Activated naive CD4-positive, alpha-beta T cell treated with anti-CD3 and anti-CD28 coated beads, Interleukin-2, amount 10 ng/mL, durations not matched to agents 7 days and 5 days (primary cell): ENCODE measurements around the gene TNIK.

ENCODE experiments used
- CTCF ChIA-PET: fragments of 350-600 bp; sonication (Branson Sonifier 250); formaldehyde crosslinking; loops from one replicate; lab custom pipeline; 2021; ENCODE audit warnings: antibody characterized with exemption; lab: Charles Lee
- DNase-seq: peaks from one replicate; pipeline ENCODE4 v3.0.0-alpha.2; 2020
- H3K27ac Mint-ChIP-seq: one replicate; pipeline ENCODE4 v1.8.0; 2021; ENCODE audit warnings: mild to moderate bottlenecking, moderate library complexity, mixed read lengths
- H3K27me3 Mint-ChIP-seq: one replicate; pipeline ENCODE4 v1.8.0; 2021; ENCODE audit warnings: mild to moderate bottlenecking, mixed read lengths
- H3K36me3 Mint-ChIP-seq: one replicate; pipeline ENCODE4 v1.8.0; 2021; ENCODE audit warnings: mixed read lengths
- H3K4me1 Mint-ChIP-seq: one replicate; pipeline ENCODE4 v1.8.0; 2021; ENCODE audit warnings: mixed read lengths
- H3K4me3 Mint-ChIP-seq: one replicate; pipeline ENCODE4 v1.8.0; 2021; ENCODE audit warnings: mild to moderate bottlenecking, moderate library complexity, mixed read lengths
- H3K9me3 Mint-ChIP-seq: one replicate; pipeline ENCODE4 v1.8.0; 2021; ENCODE audit warnings: mixed read lengths

The TNIK gene

GRCh38 chr3:171446801-171447578 is 13.2 kb downstream of the TNIK start:
- H3K27me3 Mint-ChIP-seq = no peaks in the 10 kb centered on the region
- H3K4me3 Mint-ChIP-seq = no peak overlapping the region
- CTCF ChIA-PET = interaction anchor here (1.2 kb wide), 1 partner anchor 18 kb away, joined by 3 read pairs; no protein-coding TSS in a partner anchor
- no peak overlapping the region for H3K27ac Mint-ChIP-seq
- peaks cover 39% of the 10 kb centered on the region for H3K4me1 Mint-ChIP-seq
- H3K36me3 Mint-ChIP-seq = peaks cover 40% of the 10 kb centered on the region
- DNase-seq = no peak
- H3K9me3 Mint-ChIP-seq = no peaks in the 10 kb centered on the region

GRCh38 chr3:171446301-171446700 is 13.9 kb downstream of the TNIK start:
- Mint-ChIP-seq H3K27ac (no peak overlapping the region), H3K4me3 (no peak overlapping the region), H3K9me3 (no peaks in the 10 kb centered on the region), H3K27me3 (no peaks in the 10 kb centered on the region), H3K4me1 (peaks cover 38% of the 10 kb centered on the region), H3K36me3 (peaks cover 41% of the 10 kb centered on the region)
- CTCF ChIA-PET = interaction anchor here (1.2 kb wide), 1 partner anchor 18 kb away, joined by 3 read pairs; no protein-coding TSS in a partner anchor
- no peak for DNase-seq

- H3K4me3 Mint-ChIP-seq = no peak overlapping the region
Observed at GRCh38 chr3:171445620-171446204, 14.5 kb downstream of the TNIK start.

GRCh38 chr3:171444001-171444690 is 16.1 kb downstream of the TNIK start:
- peaks cover 45% of the 10 kb centered on the region for H3K36me3 Mint-ChIP-seq
- H3K9me3 Mint-ChIP-seq = no peaks in the 10 kb centered on the region
- no peak for DNase-seq
- H3K4me3 Mint-ChIP-seq = no peak overlapping the region
- CTCF ChIA-PET = no interaction called here
- H3K27ac Mint-ChIP-seq = no peak overlapping the region
- H3K27me3 Mint-ChIP-seq = no peaks in the 10 kb centered on the region
- peaks cover 43% of the 10 kb centered on the region for H3K4me1 Mint-ChIP-seq

More at GRCh38 chr3:171445620-171446204, 14.5 kb downstream of the TNIK start:
- no peak for DNase-seq
- CTCF ChIA-PET = interaction anchor here (1.2 kb wide), 1 partner anchor 17 kb away, joined by 3 read pairs; no protein-coding TSS in a partner anchor
- no peaks in the 10 kb centered on the region for H3K9me3 Mint-ChIP-seq
- H3K36me3 Mint-ChIP-seq = peaks cover 47% of the 10 kb centered on the region
- no peaks in the 10 kb centered on the region for H3K27me3 Mint-ChIP-seq
- no peak overlapping the region for H3K27ac Mint-ChIP-seq
- peaks cover 38% of the 10 kb centered on the region for H3K4me1 Mint-ChIP-seq

- Mint-ChIP-seq H3K9me3 (no peaks in the 10 kb centered on the region), H3K36me3 (peaks cover 42% of the 10 kb centered on the region), H3K27me3 (no peaks in the 10 kb centered on the region), H3K4me3 (no peak overlapping the region), H3K27ac (no peak overlapping the region), H3K4me1 (peaks cover 47% of the 10 kb centered on the region)
- CTCF ChIA-PET = no interaction called here
- no peak for DNase-seq
Observed at GRCh38 chr3:171443211-171443957, 16.8 kb downstream of the TNIK start.

GRCh38 chr3:171442184-171442583 is 18.0 kb downstream of the TNIK start:
- Mint-ChIP-seq H3K4me3 (no peak overlapping the region), H3K27me3 (no peaks in the 10 kb centered on the region), H3K27ac (no peak overlapping the region), H3K4me1 (peaks cover 47% of the 10 kb centered on the region), H3K9me3 (no peaks in the 10 kb centered on the region), H3K36me3 (peaks cover 41% of the 10 kb centered on the region)
- DNase-seq = no peak
- CTCF ChIA-PET = no interaction called here

GRCh38 chr3:171441381-171441780 is 18.8 kb downstream of the TNIK start:
- peaks cover 41% of the 10 kb centered on the region for H3K36me3 Mint-ChIP-seq
- CTCF ChIA-PET = no interaction called here
- DNase-seq = no peak
- H3K27me3 Mint-ChIP-seq = no peaks in the 10 kb centered on the region
- peak overlapping the region; percentile 30 for H3K27ac Mint-ChIP-seq
- H3K4me3 Mint-ChIP-seq = no peak overlapping the region
- H3K9me3 Mint-ChIP-seq = no peaks in the 10 kb centered on the region
- peaks cover 46% of the 10 kb centered on the region for H3K4me1 Mint-ChIP-seq

GRCh38 chr3:171439996-171440395 is 20.2 kb downstream of the TNIK start:
- Mint-ChIP-seq H3K27ac (no peak overlapping the region), H3K9me3 (no peaks in the 10 kb centered on the region), H3K27me3 (no peaks in the 10 kb centered on the region), H3K4me3 (no peak overlapping the region), H3K4me1 (peaks cover 39% of the 10 kb centered on the region), H3K36me3 (peaks cover 34% of the 10 kb centered on the region)
- DNase-seq = no peak
- CTCF ChIA-PET = no interaction called here

- peaks cover 27% of the 10 kb centered on the region for H3K4me1 Mint-ChIP-seq
- no peak for DNase-seq
- no peaks in the 10 kb centered on the region for H3K27me3 Mint-ChIP-seq
- H3K9me3 Mint-ChIP-seq = no peaks in the 10 kb centered on the region
- CTCF ChIA-PET = no interaction called here
- H3K4me3 Mint-ChIP-seq = no peak overlapping the region
- no peak overlapping the region for H3K27ac Mint-ChIP-seq
- H3K36me3 Mint-ChIP-seq = peaks cover 22% of the 10 kb centered on the region
Observed at GRCh38 chr3:171437115-171437756, 23.0 kb downstream of the TNIK start.

- Mint-ChIP-seq H3K4me3 (no peak overlapping the region), H3K36me3 (peaks cover 16% of the 10 kb centered on the region), H3K9me3 (no peaks in the 10 kb centered on the region), H3K4me1 (peaks cover 25% of the 10 kb centered on the region), H3K27ac (no peak overlapping the region), H3K27me3 (no peaks in the 10 kb centered on the region)
- no peak for DNase-seq
- CTCF ChIA-PET = no interaction called here
Observed at GRCh38 chr3:171436380-171436779, 23.8 kb downstream of the TNIK start.

- H3K36me3 Mint-ChIP-seq = peaks cover 11% of the 10 kb centered on the region
- CTCF ChIA-PET = no interaction called here
- no peaks in the 10 kb centered on the region for H3K9me3 Mint-ChIP-seq
- no peak overlapping the region for H3K4me3 Mint-ChIP-seq
- H3K4me1 Mint-ChIP-seq = peaks cover 25% of the 10 kb centered on the region
- H3K27me3 Mint-ChIP-seq = no peaks in the 10 kb centered on the region
- no peak overlapping the region for H3K27ac Mint-ChIP-seq
- no peak for DNase-seq
Observed at GRCh38 chr3:171435757-171436156, 24.4 kb downstream of the TNIK start.

- Mint-ChIP-seq H3K27ac (no peak overlapping the region), H3K27me3 (no peaks in the 10 kb centered on the region), H3K4me1 (peaks cover 25% of the 10 kb centered on the region), H3K4me3 (no peak overlapping the region), H3K9me3 (no peaks in the 10 kb centered on the region), H3K36me3 (peaks cover 8% of the 10 kb centered on the region)
- CTCF ChIA-PET = no interaction called here
- DNase-seq = no peak
Observed at GRCh38 chr3:171435143-171435542, 25.1 kb downstream of the TNIK start.

- Mint-ChIP-seq H3K4me1 (peaks cover 14% of the 10 kb centered on the region), H3K36me3 (peaks cover 1% of the 10 kb centered on the region), H3K9me3 (no peaks in the 10 kb centered on the region), H3K4me3 (no peak overlapping the region), H3K27ac (no peak overlapping the region), H3K27me3 (no peaks in the 10 kb centered on the region)
- DNase-seq = no peak
- CTCF ChIA-PET = no interaction called here
Observed at GRCh38 chr3:171432548-171432947, 27.7 kb downstream of the TNIK start.
